ENCODE results near the gene ACP4. TPM values are rescaled to one million over a fixed set of nuclear protein-coding genes. Genes with fewer than 3 reads are reported as not detected.
"Not testable (repeated sequence)": the region's sequence is repeated elsewhere in the genome, so short reads cannot be mapped to it uniquely, and the experiment has no call there.

The ACP4 gene
- total RNA-seq, 8 experiments from 2014 or later = 0.31 TPM; not detected in 7

GRCh38 chr19:50763521-50763920, 26.7 kb upstream of the ACP4 start:
- ATAC-seq (replicated peaks in 6 of 8); in situ Hi-C loops (cut with MboI; ENCODE audit: low pct_unique_long_range_greater_than_20kb in 2 of 9, low sequenced_read_pairs in 9 of 9, unreplicated experiment in 9 of 9); H3K4me1 ChIP-seq (replicated peaks in 1 of 2); H3K4me3 ChIP-seq; H3K27ac ChIP-seq: not testable (repeated sequence)
- WGBS, 10 experiments = 40 to 60% (median 43%) methylated on average over 1 to 2 of the region's 13 CpGs; no CpG with 5 or more reads in 7 of the 10 experiments

GRCh38 chr19:50764409-50764808, 25.8 kb upstream of the ACP4 start:
- peaks cover 6 to 7% of the 10 kb centered on the region in 2 donors for H3K4me1 ChIP-seq (replicated peaks in 1 of 2)
- in situ Hi-C loops (cut with MboI; ENCODE audit: low pct_unique_long_range_greater_than_20kb in 2 of 9, low sequenced_read_pairs in 9 of 9, unreplicated experiment in 9 of 9) = no loop called here
- no peak overlapping the region for H3K27ac ChIP-seq
- no peak overlapping the region for H3K4me3 ChIP-seq
- peak in 5 of 8 experiments; percentile 63 to 85 (median 70) for ATAC-seq (replicated peaks in 6 of 8)
- WGBS, 10 experiments = 0 to 93% (median 50%) methylated on average over 1 to 5 of the region's 7 CpGs; no CpG with 5 or more reads in 3 of the 10 experiments

DNA sequence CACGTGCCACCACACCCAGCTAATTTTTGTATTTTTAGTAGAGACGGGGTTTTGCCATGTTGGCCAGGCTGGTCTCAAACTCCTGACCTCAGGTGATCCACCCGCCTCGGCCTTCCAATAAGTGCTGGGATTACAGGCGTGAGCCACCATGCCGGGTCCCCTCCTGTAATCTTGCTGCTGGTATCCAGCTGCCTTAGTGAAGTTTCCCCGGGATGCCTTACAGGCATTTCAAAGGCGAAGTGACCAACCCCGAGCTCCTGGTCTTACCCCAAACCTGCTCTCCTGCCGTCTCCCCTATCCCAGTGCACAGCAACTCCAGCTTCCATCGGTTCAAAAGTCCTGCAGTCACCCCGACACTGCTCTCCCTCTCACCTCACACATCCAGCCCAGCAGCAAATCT, 23.5 kb upstream of the ACP4 start:
- in situ Hi-C loops (cut with MboI; ENCODE audit: low pct_unique_long_range_greater_than_20kb in 2 of 9, low sequenced_read_pairs in 9 of 9, unreplicated experiment in 9 of 9); H3K27ac ChIP-seq; ATAC-seq (replicated peaks in 6 of 8); H3K4me3 ChIP-seq; H3K4me1 ChIP-seq (replicated peaks in 1 of 2): not testable (repeated sequence)
- WGBS, 10 experiments = 17 to 92% (median 66%) methylated on average over 1 to 6 of the region's 12 CpGs; no CpG with 5 or more reads in 6 of the 10 experiments

GRCh38 chr19:50767263-50767662, 23.0 kb upstream of the ACP4 start:
- ATAC-seq (replicated peaks in 6 of 8) = peak in 2 of 8 experiments; percentile 47 to 62

GRCh38 chr19:50768277-50768676, 21.9 kb upstream of the ACP4 start:
- 56 to 96% (median 77%) methylated on average over 1 to 5 of the region's 5 CpGs for whole genome bisulfite sequencing, 10 experiments

More at GRCh38 chr19:50767263-50767662, 23.0 kb upstream of the ACP4 start:
- 8 to 71% (median 46%) methylated on average over 1 to 3 of the region's 5 CpGs; no CpG with 5 or more reads in 5 of the 10 experiments for WGBS, 10 experiments
- H3K27ac ChIP-seq; H3K4me1 ChIP-seq (replicated peaks in 1 of 2); H3K4me3 ChIP-seq; in situ Hi-C loops (cut with MboI; ENCODE audit: low pct_unique_long_range_greater_than_20kb in 2 of 9, low sequenced_read_pairs in 9 of 9, unreplicated experiment in 9 of 9): not testable (repeated sequence)

GRCh38 chr19:50770164-50770563, 20.1 kb upstream of the ACP4 start, which contains the start of gene GPR32:
Gene GPR32 (plus strand): TSS chr19:50770464. CDS start chr19:50770601, 137 bp downstream.
- ATAC-seq (replicated peaks in 6 of 8); H3K4me3 ChIP-seq; H3K4me1 ChIP-seq (replicated peaks in 1 of 2); in situ Hi-C loops (cut with MboI; ENCODE audit: low pct_unique_long_range_greater_than_20kb in 2 of 9, low sequenced_read_pairs in 9 of 9, unreplicated experiment in 9 of 9); H3K27ac ChIP-seq: not testable (repeated sequence)
- 0 to 85% (median 64%) methylated on average over 1 to 2 of the region's 2 CpGs; no CpG with 5 or more reads in 3 of the 10 experiments for WGBS, 10 experiments

More at GRCh38 chr19:50768277-50768676, 21.9 kb upstream of the ACP4 start:
- no peak for ATAC-seq (replicated peaks in 6 of 8)
- Histone ChIP-seq H3K27ac (no peak overlapping the region), H3K4me3 (no peak overlapping the region), H3K4me1 (replicated peaks in 1 of 2) (peaks cover 6 to 7% of the 10 kb centered on the region in 2 donors)
- in situ Hi-C loops (cut with MboI; ENCODE audit: low pct_unique_long_range_greater_than_20kb in 2 of 9, low sequenced_read_pairs in 9 of 9, unreplicated experiment in 9 of 9) = no loop called here

DNA sequence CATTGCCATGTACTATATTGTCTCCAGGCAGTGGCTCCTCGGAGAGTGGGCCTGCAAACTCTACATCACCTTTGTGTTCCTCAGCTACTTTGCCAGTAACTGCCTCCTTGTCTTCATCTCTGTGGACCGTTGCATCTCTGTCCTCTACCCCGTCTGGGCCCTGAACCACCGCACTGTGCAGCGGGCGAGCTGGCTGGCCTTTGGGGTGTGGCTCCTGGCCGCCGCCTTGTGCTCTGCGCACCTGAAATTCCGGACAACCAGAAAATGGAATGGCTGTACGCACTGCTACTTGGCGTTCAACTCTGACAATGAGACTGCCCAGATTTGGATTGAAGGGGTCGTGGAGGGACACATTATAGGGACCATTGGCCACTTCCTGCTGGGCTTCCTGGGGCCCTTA, 19.3 kb upstream of the ACP4 start:
- no peak overlapping the region for H3K27ac ChIP-seq

GRCh38 chr19:50772476-50772875, 17.7 kb upstream of the ACP4 start:
- Histone ChIP-seq H3K4me1 (replicated peaks in 1 of 2) (no peaks in the 10 kb centered on the region), H3K27ac (no peak overlapping the region), H3K4me3 (no peak overlapping the region)
- ATAC-seq (replicated peaks in 6 of 8) = no peak
- WGBS, 10 experiments = 0 to 64% (median 29%) methylated on average over 1 to 2 of the region's 2 CpGs; no CpG with 5 or more reads in 3 of the 10 experiments
- in situ Hi-C loops (cut with MboI; ENCODE audit: low pct_unique_long_range_greater_than_20kb in 2 of 9, low sequenced_read_pairs in 9 of 9, unreplicated experiment in 9 of 9) = no loop called here

More for the DNA sequence above, 19.3 kb upstream of the ACP4 start:
- 15 to 100% (median 59%) methylated on average over 1 to 12 of the region's 13 CpGs; no CpG with 5 or more reads in 3 of the 10 experiments for WGBS, 10 experiments
- H3K4me1 ChIP-seq (replicated peaks in 1 of 2) = no peaks in the 10 kb centered on the region
- ATAC-seq (replicated peaks in 6 of 8) = no peak
- no peak overlapping the region for H3K4me3 ChIP-seq
- in situ Hi-C loops (cut with MboI; ENCODE audit: low pct_unique_long_range_greater_than_20kb in 2 of 9, low sequenced_read_pairs in 9 of 9, unreplicated experiment in 9 of 9) = no loop called here

DNA sequence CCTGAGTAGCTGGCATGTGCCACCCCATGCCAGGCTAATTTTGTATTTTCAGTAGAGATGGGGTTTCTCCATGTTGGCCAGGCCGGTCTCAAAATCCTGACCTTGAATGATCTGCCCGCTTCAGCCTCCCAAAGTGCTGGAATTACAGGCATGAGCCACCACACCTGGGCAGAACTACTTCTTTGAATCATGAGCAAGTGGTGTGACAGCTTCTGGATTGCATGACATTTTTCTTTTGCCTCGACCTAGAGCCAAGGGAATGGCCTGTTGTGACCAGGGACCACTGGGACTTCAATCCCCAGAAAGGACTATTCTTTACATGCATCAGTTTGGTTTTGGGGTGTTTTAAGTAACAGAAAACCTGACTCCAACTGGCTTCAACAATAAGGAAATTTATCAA, 17.3 kb upstream of the ACP4 start:
- H3K4me3 ChIP-seq; H3K4me1 ChIP-seq (replicated peaks in 1 of 2); H3K27ac ChIP-seq; in situ Hi-C loops (cut with MboI; ENCODE audit: low pct_unique_long_range_greater_than_20kb in 2 of 9, low sequenced_read_pairs in 9 of 9, unreplicated experiment in 9 of 9); ATAC-seq (replicated peaks in 6 of 8): not testable (repeated sequence)
- WGBS, 10 experiments = 37 to 100% (median 63%) methylated on average over 1 to 3 of the region's 3 CpGs; no CpG with 5 or more reads in 4 of the 10 experiments

GRCh38 chr19:50773454-50773853, 16.8 kb upstream of the ACP4 start:
- H3K27ac ChIP-seq; in situ Hi-C loops (cut with MboI; ENCODE audit: low pct_unique_long_range_greater_than_20kb in 2 of 9, low sequenced_read_pairs in 9 of 9, unreplicated experiment in 9 of 9); ATAC-seq (replicated peaks in 6 of 8); H3K4me3 ChIP-seq; H3K4me1 ChIP-seq (replicated peaks in 1 of 2): not testable (repeated sequence)
- 0 to 100% (median 64%) methylated on average over 1 to 5 of the region's 7 CpGs for WGBS, 10 experiments

GRCh38 chr19:50776131-50776530, 14.1 kb upstream of the ACP4 start:
- H3K27ac ChIP-seq = no peak overlapping the region
- ATAC-seq (replicated peaks in 6 of 8) = no peak
- 48 to 100% (median 80%) methylated on average over 1 to 4 of the region's 5 CpGs; no CpG with 5 or more reads in 1 of the 10 experiments for WGBS, 10 experiments
- peaks cover 4 to 5% of the 10 kb centered on the region in 2 donors for H3K4me1 ChIP-seq (replicated peaks in 1 of 2)
- no peak overlapping the region for H3K4me3 ChIP-seq
- in situ Hi-C loops (cut with MboI; ENCODE audit: low pct_unique_long_range_greater_than_20kb in 2 of 9, low sequenced_read_pairs in 9 of 9, unreplicated experiment in 9 of 9) = loop anchor here in 7 of 9 experiments (25.0 kb wide), 2 partner anchors 239 to 414 kb away; partner anchors contain the start of gene NAPSA (in 5 of the 7)

DNA sequence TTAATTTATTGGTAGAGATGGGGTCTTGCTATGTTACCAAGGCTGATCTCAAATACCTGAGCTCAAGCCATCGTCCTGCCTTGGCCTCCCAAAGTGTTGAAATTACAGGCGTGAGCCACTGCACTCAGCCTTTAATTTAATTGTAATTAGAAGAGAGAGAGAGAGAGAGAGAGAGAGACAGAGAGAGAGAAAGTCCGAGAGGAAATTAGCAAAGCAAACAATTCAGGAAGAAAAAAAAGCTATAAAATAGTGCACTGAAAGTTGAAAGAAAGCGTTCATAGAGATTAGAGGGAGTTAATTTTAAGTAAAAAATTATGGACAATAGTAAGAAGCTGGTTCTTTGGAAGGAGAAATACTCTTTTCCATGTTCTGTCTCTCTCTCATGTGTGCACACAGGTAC, 13.0 kb upstream of the ACP4 start:
- in situ Hi-C loops (cut with MboI; ENCODE audit: low pct_unique_long_range_greater_than_20kb in 2 of 9, low sequenced_read_pairs in 9 of 9, unreplicated experiment in 9 of 9) = loop anchor here in 7 of 9 experiments (25.0 kb wide), 2 partner anchors 240 to 415 kb away; partner anchors contain the start of gene NAPSA (in 5 of the 7)
- H3K4me1 ChIP-seq (replicated peaks in 1 of 2) = peaks cover 7% of the 10 kb centered on the region in 2 donors

DNA sequence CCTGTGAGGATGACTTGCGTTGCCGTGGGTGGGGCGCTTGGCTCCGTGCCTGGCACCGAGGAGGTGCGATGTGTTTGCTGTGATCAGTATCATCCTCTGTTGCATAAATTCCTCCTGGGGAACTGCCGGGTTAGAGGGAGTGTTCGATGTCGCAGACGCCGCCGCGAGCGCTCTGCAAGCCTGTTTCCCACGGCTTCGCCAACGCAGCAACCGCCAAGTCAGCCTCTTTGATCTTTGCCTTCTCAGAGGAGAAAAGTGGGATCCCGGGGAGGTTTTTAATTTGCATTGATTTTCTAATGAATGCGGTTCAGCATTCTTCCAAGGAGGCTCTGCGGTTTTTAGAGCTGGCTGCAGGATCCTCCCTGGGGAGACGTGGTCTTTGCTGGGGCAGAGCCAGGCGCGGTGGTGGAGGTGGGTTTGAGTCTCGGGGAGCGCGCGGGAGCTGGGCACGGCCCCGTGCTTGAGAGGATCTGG, 12.3 kb upstream of the ACP4 start:
- peak overlapping the region; percentile 5 to 14 (median 10) for H3K4me3 ChIP-seq
- peak; percentile 59 to 93 (median 69) for ATAC-seq (replicated peaks in 6 of 8)
- WGBS, 10 experiments = 0 to 7% (median 2%) methylated on average over 2 to 15 of the region's 30 CpGs; no CpG with 5 or more reads in 2 of the 10 experiments
- H3K27ac ChIP-seq = no peak overlapping the region
- peaks cover 7% of the 10 kb centered on the region in 2 donors for H3K4me1 ChIP-seq (replicated peaks in 1 of 2)
- in situ Hi-C loops (cut with MboI; ENCODE audit: low pct_unique_long_range_greater_than_20kb in 2 of 9, low sequenced_read_pairs in 9 of 9, unreplicated experiment in 9 of 9) = loop anchor here in 7 of 9 experiments (25.0 kb wide), 2 partner anchors 241 to 416 kb away; partner anchors contain the start of gene NAPSA (in 5 of the 7)

More for the DNA sequence above, 13.0 kb upstream of the ACP4 start:
- whole genome bisulfite sequencing, 10 experiments = 4 to 86% (median 46%) methylated on average over 3 to 4 of the region's 4 CpGs
- no peak overlapping the region for H3K27ac ChIP-seq
- ATAC-seq (replicated peaks in 6 of 8) = no peak
- H3K4me3 ChIP-seq = no peak overlapping the region

Data from motor neuron (in vitro differentiated cells).